Measurements from ENCODE around the gene RPS4Y2.
A peak's percentile ranks its signal among the peaks of the same experiment; 100 is the strongest.

The RPS4Y2 gene

GRCh38 chrY:20787076-20787475, 31.2 kb downstream of the RPS4Y2 start:
- Mint-ChIP-seq H3K27ac (no peak overlapping the region), H3K4me3 (no peak overlapping the region), H3K27me3 (no peaks in the 10 kb centered on the region), H3K36me3 (no peaks in the 10 kb centered on the region), H3K9me3 (ENCODE audit: low read depth) (no peaks in the 10 kb centered on the region), H3K4me1 (ENCODE audit: low read depth) (peaks cover 43% of the 10 kb centered on the region)

GRCh38 chrY:20798351-20799049, 42.6 kb downstream of the RPS4Y2 start:
- Mint-ChIP-seq H3K27me3 (no peaks in the 10 kb centered on the region), H3K9me3 (ENCODE audit: low read depth) (no peaks in the 10 kb centered on the region), H3K36me3 (no peaks in the 10 kb centered on the region), H3K27ac (peak overlapping the region; percentile 66), H3K4me3 (peak overlapping the region; percentile 79), H3K4me1 (ENCODE audit: low read depth) (peaks cover 19% of the 10 kb centered on the region)

- H3K27ac Mint-ChIP-seq: no peak overlapping the region
- H3K27me3 Mint-ChIP-seq: no peaks in the 10 kb centered on the region
- no peak overlapping the region for H3K4me3 Mint-ChIP-seq
- H3K9me3 Mint-ChIP-seq (ENCODE audit: low read depth): no peaks in the 10 kb centered on the region
- H3K36me3 Mint-ChIP-seq: no peaks in the 10 kb centered on the region
- H3K4me1 Mint-ChIP-seq (ENCODE audit: low read depth): peaks cover 19% of the 10 kb centered on the region
Measured at GRCh38 chrY:20802659-20803058, 46.8 kb downstream of the RPS4Y2 start.

- Mint-ChIP-seq H3K4me1 (ENCODE audit: low read depth) (peaks cover 7% of the 10 kb centered on the region), H3K4me3 (no peak overlapping the region), H3K9me3 (ENCODE audit: low read depth) (no peaks in the 10 kb centered on the region), H3K27ac (no peak overlapping the region), H3K27me3 (no peaks in the 10 kb centered on the region), H3K36me3 (no peaks in the 10 kb centered on the region)
Measured at GRCh38 chrY:20806243-20806642, 50.3 kb downstream of the RPS4Y2 start.

- Mint-ChIP-seq H3K4me1 (ENCODE audit: low read depth) (peaks cover 14% of the 10 kb centered on the region), H3K4me3 (no peak overlapping the region), H3K9me3 (ENCODE audit: low read depth) (no peaks in the 10 kb centered on the region), H3K36me3 (no peaks in the 10 kb centered on the region), H3K27me3 (no peaks in the 10 kb centered on the region), H3K27ac (peak overlapping the region; percentile 25)
Measured at GRCh38 chrY:20813459-20813858, 57.6 kb downstream of the RPS4Y2 start.

GRCh38 chrY:20814794-20815193, 58.9 kb downstream of the RPS4Y2 start:
- H3K4me3 Mint-ChIP-seq: no peak overlapping the region
- peaks cover 14% of the 10 kb centered on the region for H3K4me1 Mint-ChIP-seq (ENCODE audit: low read depth)
- H3K27ac Mint-ChIP-seq: no peak overlapping the region
- no peaks in the 10 kb centered on the region for H3K36me3 Mint-ChIP-seq
- H3K9me3 Mint-ChIP-seq (ENCODE audit: low read depth): no peaks in the 10 kb centered on the region
- H3K27me3 Mint-ChIP-seq: no peaks in the 10 kb centered on the region

- peaks cover 14% of the 10 kb centered on the region for H3K4me1 Mint-ChIP-seq (ENCODE audit: low read depth)
- no peaks in the 10 kb centered on the region for H3K36me3 Mint-ChIP-seq
- H3K27ac Mint-ChIP-seq: no peak overlapping the region
- H3K4me3 Mint-ChIP-seq: no peak overlapping the region
- no peaks in the 10 kb centered on the region for H3K27me3 Mint-ChIP-seq
- no peaks in the 10 kb centered on the region for H3K9me3 Mint-ChIP-seq (ENCODE audit: low read depth)
Measured at GRCh38 chrY:20817067-20817466, 61.2 kb downstream of the RPS4Y2 start.
